Caco-2 (cell line): ENCODE results near the gene AGTRAP. TPM values are rescaled to one million over a fixed set of nuclear protein-coding genes. Genes with fewer than 3 reads are reported as not detected.

Source experiments
- BruUV-seq: library from RNA; stranded (reverse); fragments of 400-500 nt; replicated peaks from 2 replicates; lab custom pipeline; 2021; lab: Mats Ljungman, UMichigan
- CTCF ChIA-PET: fragments of 300-600 bp; sonication (Branson Sonifier 250); formaldehyde crosslinking; loops from one replicate; lab custom pipeline; 2022; ENCODE audit warnings: antibody characterized with exemption; lab: Charles Lee
- POLR2A ChIA-PET: fragments of 300-600 bp; sonication (Branson Sonifier 250); formaldehyde crosslinking; loops from one replicate; lab custom pipeline; 2022; ENCODE audit warnings: antibody characterized with exemption; lab: Charles Lee
- DNase-seq, 2 experiments: peaks; one replicate each; pipeline versions ENCODE4 v3.0.0 to v3.0.0-alpha.2; 2020 to 2022
- H3K27me3 ChIP-seq: replicated peaks from 2 replicates; pipeline ENCODE4 v1.6.0; 2011; ENCODE audit warnings: low read length; ENCODE audit not compliant: control insufficient read depth, insufficient read depth
- H3K36me3 ChIP-seq: 2 replicates; pipeline ENCODE4 v1.5.1; 2011; ENCODE audit warnings: low read length; ENCODE audit not compliant: control insufficient read depth, insufficient read depth
- H3K4me1 ChIP-seq: fragments of 250-450 bp; sonication (Bioruptor Pico); 2 replicates; pipeline ENCODE4 v1.5.1; 2020; ENCODE audit warnings: mild to moderate bottlenecking
- H3K4me3 ChIP-seq: 2 replicates; pipeline ENCODE4 v1.5.1; 2011; ENCODE audit warnings: low read depth, mild to moderate bottlenecking, control low read depth, low read length
- H3K9me3 ChIP-seq: fragments of 250-450 bp; sonication (Bioruptor Pico); 2 replicates; pipeline ENCODE4 v1.5.1; 2020; ENCODE audit warnings: mild to moderate bottlenecking, moderate library complexity
- H3K27ac Mint-ChIP-seq: one replicate; pipeline ENCODE4 v1.8.0; 2022; ENCODE audit warnings: mixed read lengths; ENCODE audit not compliant: unreplicated experiment
- H3K27me3 Mint-ChIP-seq: one replicate; pipeline ENCODE4 v1.8.0; 2022; ENCODE audit warnings: mixed read lengths; ENCODE audit not compliant: insufficient read depth, unreplicated experiment
- H3K36me3 Mint-ChIP-seq: one replicate; pipeline ENCODE4 v1.8.0; 2022; ENCODE audit warnings: mild to moderate bottlenecking, mixed read lengths; ENCODE audit not compliant: insufficient read depth, unreplicated experiment
- H3K4me1 Mint-ChIP-seq: one replicate; pipeline ENCODE4 v1.8.0; 2022; ENCODE audit warnings: low read depth, mixed read lengths; ENCODE audit not compliant: unreplicated experiment
- H3K4me3 Mint-ChIP-seq: one replicate; pipeline ENCODE4 v1.8.0; 2022; ENCODE audit warnings: mild to moderate bottlenecking, moderate library complexity, mixed read lengths; ENCODE audit not compliant: unreplicated experiment
- H3K9me3 Mint-ChIP-seq: one replicate; pipeline ENCODE4 v1.8.0; 2022; ENCODE audit warnings: mixed read lengths; ENCODE audit not compliant: unreplicated experiment
- intact Hi-C: fragments of 100-400 bp; cut with micrococcal nuclease; formaldehyde crosslinking; loops from one replicate; pipeline ENCODE4 v1.10.0; 2022; ENCODE audit not compliant: unreplicated experiment
- total RNA-seq: library from RNA; stranded (reverse); gene quantifications from 2 replicates; pipeline ENCODE4 v1.2.3, GENCODE V29; 2022
- TF ChIP-seq, protein P1 (sequence below), 2 experiments: fragments of 200-600 bp in 1 of 2; IDR thresholded peaks; 1 replicate in 1 of 2; 2 replicates in 1 of 2; pipeline versions ENCODE4 v1.5.1 to v1.8.0; 2011 to 2022; ENCODE audit warnings: antibody characterized with exemption in 1 of 2, control low read depth in 1 of 2, inconsistent platforms in 1 of 2, low read depth in 1 of 2, low read length in 1 of 2, mild to moderate bottlenecking in 1 of 2, moderate library complexity in 1 of 2; ENCODE audit not compliant: insufficient read depth in 1 of 2, severe bottlenecking in 1 of 2, unreplicated experiment in 1 of 2

AGTRAP gene
- total RNA-seq, 1 experiment from 2014 or later = 44.4 TPM

DNA sequence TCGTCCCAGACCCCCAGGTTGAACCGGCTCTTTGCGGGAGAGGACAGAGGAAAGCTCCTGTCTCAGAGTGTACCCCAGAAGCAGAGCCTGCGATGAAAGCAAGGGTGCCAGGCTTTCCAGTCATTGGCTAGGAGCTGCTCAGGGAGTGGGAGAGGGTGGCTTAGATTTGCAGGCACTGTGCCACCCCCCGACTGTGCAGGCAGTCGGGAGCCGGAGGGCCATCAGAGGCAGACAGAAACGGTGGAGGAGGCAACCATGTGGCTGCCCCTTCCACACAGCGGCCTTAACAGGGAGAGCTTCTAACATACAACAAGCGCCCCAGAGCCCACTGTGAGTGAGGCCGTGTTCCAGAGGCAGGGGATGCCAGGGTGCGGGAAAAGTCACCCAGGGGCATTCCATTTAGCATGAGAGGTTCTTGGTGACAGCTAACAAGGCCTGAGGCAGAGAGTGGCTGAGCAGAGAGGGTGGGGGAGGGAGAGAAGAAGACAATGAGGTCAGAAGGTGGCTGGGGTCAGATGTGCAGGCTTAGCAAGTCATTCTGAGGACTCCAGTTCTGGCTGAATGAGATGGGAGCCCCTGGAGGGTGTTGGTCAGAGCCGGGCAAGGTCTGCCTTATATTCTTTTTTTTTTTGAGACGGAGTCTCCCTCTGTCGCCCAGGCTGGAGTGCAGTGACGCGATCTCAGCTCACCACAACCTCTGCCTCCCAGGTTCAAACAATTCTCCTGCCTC is 16.6 kb downstream of the AGTRAP start:
- Histone ChIP-seq H3K27me3 (no peaks in the 10 kb centered on the region), H3K36me3 (no peaks in the 10 kb centered on the region), H3K9me3 (peaks cover 2% of the 10 kb centered on the region; the same call in 1 of the 2 replicates), H3K4me3 (no peak overlapping the region), H3K4me1 (no peaks in the 10 kb centered on the region)
- no TSS peak for BruUV-seq
- ChIA-PET CTCF (no interaction called here), POLR2A (no interaction called here)
- no peak overlapping the region for H3K27ac Mint-ChIP-seq
- H3K4me1 Mint-ChIP-seq = peaks cover 7% of the 10 kb centered on the region
- TF ChIP-seq, protein P1, sequence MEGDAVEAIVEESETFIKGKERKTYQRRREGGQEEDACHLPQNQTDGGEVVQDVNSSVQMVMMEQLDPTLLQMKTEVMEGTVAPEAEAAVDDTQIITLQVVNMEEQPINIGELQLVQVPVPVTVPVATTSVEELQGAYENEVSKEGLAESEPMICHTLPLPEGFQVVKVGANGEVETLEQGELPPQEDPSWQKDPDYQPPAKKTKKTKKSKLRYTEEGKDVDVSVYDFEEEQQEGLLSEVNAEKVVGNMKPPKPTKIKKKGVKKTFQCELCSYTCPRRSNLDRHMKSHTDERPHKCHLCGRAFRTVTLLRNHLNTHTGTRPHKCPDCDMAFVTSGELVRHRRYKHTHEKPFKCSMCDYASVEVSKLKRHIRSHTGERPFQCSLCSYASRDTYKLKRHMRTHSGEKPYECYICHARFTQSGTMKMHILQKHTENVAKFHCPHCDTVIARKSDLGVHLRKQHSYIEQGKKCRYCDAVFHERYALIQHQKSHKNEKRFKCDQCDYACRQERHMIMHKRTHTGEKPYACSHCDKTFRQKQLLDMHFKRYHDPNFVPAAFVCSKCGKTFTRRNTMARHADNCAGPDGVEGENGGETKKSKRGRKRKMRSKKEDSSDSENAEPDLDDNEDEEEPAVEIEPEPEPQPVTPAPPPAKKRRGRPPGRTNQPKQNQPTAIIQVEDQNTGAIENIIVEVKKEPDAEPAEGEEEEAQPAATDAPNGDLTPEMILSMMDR (IDR thresholded peaks at IDR 0.05; ENCODE audit: insufficient read depth in 1 of 2, low read depth in 1 of 2, low read length in 1 of 2, severe bottlenecking in 1 of 2, unreplicated experiment in 1 of 2) = no peak
- peaks cover 16% of the 10 kb centered on the region for H3K36me3 Mint-ChIP-seq
- no peak for DNase-seq
- H3K27me3 Mint-ChIP-seq = peaks cover 3% of the 10 kb centered on the region
- intact Hi-C loops = no loop called here
- H3K4me3 Mint-ChIP-seq = no peak overlapping the region
- H3K9me3 Mint-ChIP-seq = peaks cover 8% of the 10 kb centered on the region

GRCh38 chr1:11753555-11754208 is 17.7 kb downstream of the AGTRAP start:
- Histone ChIP-seq H3K9me3 (peaks cover 2% of the 10 kb centered on the region), H3K27me3 (no peaks in the 10 kb centered on the region), H3K4me1 (no peaks in the 10 kb centered on the region), H3K36me3 (no peaks in the 10 kb centered on the region), H3K4me3 (no peak overlapping the region)
- DNase-seq = no peak
- H3K9me3 Mint-ChIP-seq = peaks cover 8% of the 10 kb centered on the region
- no peak overlapping the region for H3K27ac Mint-ChIP-seq
- intact Hi-C loops = no loop called here
- H3K27me3 Mint-ChIP-seq = peaks cover 3% of the 10 kb centered on the region
- BruUV-seq = no TSS peak
- TF ChIP-seq, protein P1 (IDR thresholded peaks at IDR 0.05; ENCODE audit: insufficient read depth in 1 of 2, low read depth in 1 of 2, low read length in 1 of 2, severe bottlenecking in 1 of 2, unreplicated experiment in 1 of 2) = no peak
- H3K4me1 Mint-ChIP-seq = peaks cover 7% of the 10 kb centered on the region
- CTCF ChIA-PET = no interaction called here
- H3K36me3 Mint-ChIP-seq = peaks cover 16% of the 10 kb centered on the region
- POLR2A ChIA-PET = no interaction called here
- H3K4me3 Mint-ChIP-seq = no peak overlapping the region

- Mint-ChIP-seq H3K27ac (no peak overlapping the region), H3K9me3 (peaks cover 8% of the 10 kb centered on the region), H3K4me1 (no peaks in the 10 kb centered on the region), H3K36me3 (peaks cover 16% of the 10 kb centered on the region), H3K27me3 (peaks cover 3% of the 10 kb centered on the region), H3K4me3 (no peak overlapping the region)
- CTCF ChIA-PET = no interaction called here
- Histone ChIP-seq H3K4me1 (peaks cover 6% of the 10 kb centered on the region), H3K4me3 (no peak overlapping the region), H3K9me3 (peaks cover 2% of the 10 kb centered on the region), H3K36me3 (no peaks in the 10 kb centered on the region), H3K27me3 (no peaks in the 10 kb centered on the region)
- POLR2A ChIA-PET = no interaction called here
- DNase-seq = no peak
- intact Hi-C loops = no loop called here
- no TSS peak for BruUV-seq
- TF ChIP-seq, protein P1 (IDR thresholded peaks at IDR 0.05; ENCODE audit: insufficient read depth in 1 of 2, low read depth in 1 of 2, low read length in 1 of 2, severe bottlenecking in 1 of 2, unreplicated experiment in 1 of 2) = no peak
Measured at GRCh38 chr1:11757047-11757446, 21.1 kb downstream of the AGTRAP start.
